Measurements from ENCODE around the gene FMNL3.

Gene FMNL3

GRCh38 chr12:49697808-49698207 lies 9.4 kb downstream of the FMNL3 start:
- TF ChIP-seq TCF4 (CRISPR knock-in tag; IDR thresholded peaks at IDR 0.05; ENCODE audit: borderline replicate concordance) (no peak), ZNF8 (CRISPR knock-in tag; IDR thresholded peaks at IDR 0.05) (no peak), SNAI2 (CRISPR knock-in tag; IDR thresholded peaks at IDR 0.05) (no peak), CREB5 (CRISPR knock-in tag; IDR thresholded peaks at IDR 0.05; ENCODE audit: low read depth) (no peak), ZC3H10 (CRISPR knock-in tag; IDR thresholded peaks at IDR 0.05) (no peak), ZNF565 (CRISPR knock-in tag; conservative IDR thresholded peaks at IDR 0.05; ENCODE audit: low read depth) (no peak), POU6F1 (CRISPR knock-in tag; IDR thresholded peaks at IDR 0.05; ENCODE audit: borderline replicate concordance, low read depth) (no peak), CSDC2 (CRISPR knock-in tag; IDR thresholded peaks at IDR 0.05) (no peak), ZNF70 (CRISPR knock-in tag; IDR thresholded peaks at IDR 0.05) (no peak), PATZ1 (CRISPR knock-in tag; IDR thresholded peaks at IDR 0.05; ENCODE audit: borderline replicate concordance) (no peak), ESRRG (CRISPR knock-in tag; IDR thresholded peaks at IDR 0.05) (no peak)
- no peak for ATAC-seq

- ATAC-seq: no peak
- TF ChIP-seq ZFP3 (CRISPR knock-in tag; IDR thresholded peaks at IDR 0.05) (no peak), ZC3H10 (CRISPR knock-in tag; IDR thresholded peaks at IDR 0.05) (no peak), ESRRG (CRISPR knock-in tag; IDR thresholded peaks at IDR 0.05) (no peak), ARNTL (CRISPR knock-in tag; IDR thresholded peaks at IDR 0.05; ENCODE audit: borderline replicate concordance, low read depth) (no peak), BACH2 (CRISPR knock-in tag; IDR thresholded peaks at IDR 0.05; ENCODE audit: borderline replicate concordance) (no peak), GLIS3 (CRISPR knock-in tag; IDR thresholded peaks at IDR 0.05) (no peak), POU6F1 (CRISPR knock-in tag; IDR thresholded peaks at IDR 0.05; ENCODE audit: borderline replicate concordance, low read depth) (no peak), ZFP30 (CRISPR knock-in tag; IDR thresholded peaks at IDR 0.05) (no peak), PPARA (CRISPR knock-in tag; IDR thresholded peaks at IDR 0.05; ENCODE audit: borderline replicate concordance) (no peak), ZNF70 (CRISPR knock-in tag; IDR thresholded peaks at IDR 0.05) (no peak), PATZ1 (CRISPR knock-in tag; IDR thresholded peaks at IDR 0.05; ENCODE audit: borderline replicate concordance) (no peak), CSDC2 (CRISPR knock-in tag; IDR thresholded peaks at IDR 0.05) (no peak), CSRNP3 (CRISPR knock-in tag; IDR thresholded peaks at IDR 0.05) (no peak), TSHZ2 (CRISPR knock-in tag; IDR thresholded peaks at IDR 0.05) (no peak), SNAI2 (CRISPR knock-in tag; IDR thresholded peaks at IDR 0.05) (no peak)
Observed at GRCh38 chr12:49696723-49697122, 10.5 kb downstream of the FMNL3 start.

Measured in SK-N-SH treated with all-trans-retinoic acid at 6 μM for 48 hours (cell line).